Glomerular visceral epithelial cell (primary cell): Measurements from ENCODE around the gene A4GALT.

ENCODE experiments used
- DNase-seq: peaks from one replicate; pipeline ENCODE4 v3.0.0-alpha.2; 2016; ENCODE audit errors: extremely low spot score

The A4GALT gene

DNA sequence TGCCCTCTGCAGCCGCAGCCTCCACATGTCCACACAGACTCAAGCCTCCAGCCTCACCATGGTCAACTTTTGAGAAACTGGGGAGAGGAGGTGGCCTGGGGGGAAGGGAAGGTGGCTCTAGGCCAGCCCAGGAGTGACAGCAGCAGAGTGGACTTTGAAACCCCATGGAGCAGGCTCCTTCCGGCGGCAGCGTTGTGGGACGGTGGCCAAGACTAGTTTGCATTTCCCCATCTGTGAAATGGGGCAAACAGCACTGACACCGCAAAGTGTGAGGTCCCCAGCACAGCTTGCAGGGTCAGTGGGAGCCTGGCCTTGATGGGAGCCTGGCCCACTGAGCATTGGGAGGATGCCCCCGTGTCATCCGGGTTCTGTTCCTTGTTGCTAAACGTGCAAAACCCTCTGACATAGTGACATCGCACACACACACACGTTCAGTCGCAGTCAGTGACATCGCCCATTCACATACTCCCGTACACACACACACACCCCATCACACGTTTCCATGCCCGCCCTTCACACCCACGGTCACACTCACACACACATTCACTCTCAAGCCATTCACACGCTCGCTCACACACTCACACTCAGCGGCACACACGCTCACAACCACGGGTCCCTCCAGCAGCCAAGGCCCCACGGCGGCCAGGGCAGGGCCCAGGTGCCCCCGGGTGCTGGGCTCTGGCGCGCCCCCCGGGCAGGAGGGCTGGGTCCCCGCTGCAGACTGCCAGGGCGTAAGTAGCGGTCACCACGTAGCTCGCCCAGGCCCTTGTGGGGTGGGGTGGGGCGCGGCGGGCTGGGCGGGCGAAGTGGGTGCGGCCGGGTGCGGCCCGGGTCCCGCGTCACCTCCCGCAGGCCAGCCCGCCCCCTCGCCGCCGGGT is 72.1 kb downstream of the A4GALT start:
- peak; percentile 47 for DNase-seq

DNA sequence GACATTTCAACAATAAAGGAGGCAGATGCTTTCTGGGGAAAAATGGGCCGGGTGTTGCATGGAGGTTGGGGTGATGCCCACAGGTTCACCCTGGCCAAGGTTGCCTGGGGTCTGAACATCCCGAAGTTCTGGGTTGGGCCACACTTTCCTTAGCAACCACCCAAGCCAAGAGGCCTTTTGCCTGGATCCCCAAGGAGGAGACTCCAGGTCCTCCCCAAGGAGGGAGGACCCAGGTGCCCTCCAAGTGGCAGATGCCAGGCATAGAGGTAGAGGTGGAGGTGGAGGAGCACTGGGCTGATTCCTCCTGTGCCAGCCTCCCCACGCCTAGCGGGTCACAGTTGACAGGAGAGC is 72.7 kb downstream of the A4GALT start:
- no peak for DNase-seq

DNA sequence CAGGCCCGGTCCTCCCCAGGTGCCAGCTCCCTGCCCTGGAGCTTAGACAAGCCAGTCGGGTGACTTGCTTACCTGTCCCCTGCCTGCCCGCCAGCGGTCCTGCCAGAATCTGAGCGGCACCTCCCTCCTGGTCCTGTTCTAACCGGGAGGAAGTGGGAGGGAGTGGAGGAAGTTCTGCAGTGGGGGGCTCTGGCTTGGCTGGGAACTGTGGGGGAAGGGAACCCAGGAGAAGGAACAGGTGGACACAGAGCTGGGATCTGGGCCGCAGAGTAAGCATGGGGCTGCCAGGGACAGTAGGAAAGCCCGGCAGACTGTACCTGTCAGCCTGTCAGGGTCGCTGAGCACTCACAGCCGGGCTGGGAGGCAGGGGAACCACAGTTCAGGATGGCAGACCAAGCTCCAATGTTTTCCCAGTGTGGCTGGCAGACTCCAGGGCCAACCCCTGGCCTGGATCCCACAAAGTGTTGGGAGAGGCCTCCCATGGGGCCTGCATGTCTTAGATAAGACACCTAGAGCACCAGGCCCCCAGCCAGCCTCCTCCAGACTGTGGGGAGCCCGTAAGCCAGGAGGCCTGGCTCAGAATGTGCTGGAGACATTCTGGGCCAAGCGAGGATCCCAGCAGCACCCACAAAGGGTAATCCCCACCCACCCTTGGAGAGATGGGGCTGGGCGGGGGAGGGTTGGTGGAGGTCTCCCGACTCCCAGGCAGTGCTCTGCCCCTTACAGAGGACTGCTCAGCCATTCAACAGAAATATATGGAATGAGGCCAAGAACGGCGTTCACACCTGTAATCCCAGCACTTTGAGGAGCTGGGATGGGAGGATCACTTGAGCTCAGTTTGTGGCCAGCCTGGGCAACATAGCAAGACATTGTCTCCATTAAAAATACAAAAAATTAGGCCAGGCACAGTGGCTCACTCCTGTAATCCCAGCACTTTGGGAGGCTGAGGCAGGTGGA is 73.8 kb downstream of the A4GALT start:
- peak; percentile 41 for DNase-seq

DNA sequence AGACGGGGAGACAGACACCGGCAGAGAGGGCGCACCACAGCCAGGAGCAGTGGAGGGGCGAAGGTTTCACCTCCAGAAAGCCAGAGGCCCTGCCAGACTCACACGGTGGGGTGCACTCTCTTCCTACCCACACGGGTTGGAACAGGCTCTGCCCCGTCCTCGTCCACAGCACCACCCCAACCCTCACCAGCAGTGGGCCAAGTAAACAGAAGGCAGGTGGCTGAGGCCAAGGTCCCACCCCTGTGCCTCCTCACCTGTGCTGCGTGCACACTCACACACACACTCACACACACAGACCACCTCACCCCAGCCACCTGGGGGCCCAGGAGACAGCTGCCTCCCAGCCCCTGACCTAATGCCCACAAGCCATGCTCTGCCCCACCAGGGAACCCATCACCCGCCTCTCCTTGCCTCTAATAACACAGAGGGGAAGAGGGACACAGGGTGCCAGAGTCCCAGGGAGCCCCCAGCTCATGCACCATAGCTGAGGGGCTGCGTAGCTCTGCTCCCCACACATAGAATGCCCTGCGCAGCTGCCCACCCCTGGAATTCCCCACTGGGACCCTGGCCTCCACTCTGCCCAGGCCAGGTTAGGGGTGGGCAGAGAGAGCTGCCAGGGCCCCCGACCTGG is 74.6 kb downstream of the A4GALT start:
- no peak for DNase-seq

DNA sequence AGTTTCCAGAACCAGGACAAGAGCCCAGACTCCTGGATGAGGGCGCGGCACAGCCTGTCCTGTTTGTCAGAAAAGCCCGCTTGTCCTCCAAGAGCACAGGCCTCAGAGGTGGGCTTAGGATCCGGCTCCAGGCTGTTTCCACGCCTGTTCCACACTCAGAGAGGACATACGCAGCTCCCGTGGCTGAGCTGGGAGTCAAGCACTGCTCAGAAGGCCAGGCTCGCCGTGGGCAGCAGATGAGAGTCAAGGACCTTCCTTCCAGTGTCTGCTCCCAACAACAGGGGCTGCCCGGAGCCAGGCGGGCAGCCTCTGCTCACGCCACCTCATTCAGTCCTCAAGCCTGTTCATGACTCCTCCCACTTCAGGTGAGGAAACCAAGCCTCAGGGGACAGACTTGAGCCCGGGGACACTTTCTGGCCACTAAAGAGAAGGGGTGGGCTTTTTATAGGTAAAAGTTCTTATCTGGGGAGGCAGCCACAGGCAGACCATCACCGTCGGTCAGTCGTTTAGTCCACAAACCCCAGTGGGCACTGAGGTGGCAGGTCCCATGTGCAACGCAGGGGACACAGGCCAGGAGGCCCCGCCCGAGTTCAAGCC is 75.2 kb downstream of the A4GALT start:
- no peak for DNase-seq

DNA sequence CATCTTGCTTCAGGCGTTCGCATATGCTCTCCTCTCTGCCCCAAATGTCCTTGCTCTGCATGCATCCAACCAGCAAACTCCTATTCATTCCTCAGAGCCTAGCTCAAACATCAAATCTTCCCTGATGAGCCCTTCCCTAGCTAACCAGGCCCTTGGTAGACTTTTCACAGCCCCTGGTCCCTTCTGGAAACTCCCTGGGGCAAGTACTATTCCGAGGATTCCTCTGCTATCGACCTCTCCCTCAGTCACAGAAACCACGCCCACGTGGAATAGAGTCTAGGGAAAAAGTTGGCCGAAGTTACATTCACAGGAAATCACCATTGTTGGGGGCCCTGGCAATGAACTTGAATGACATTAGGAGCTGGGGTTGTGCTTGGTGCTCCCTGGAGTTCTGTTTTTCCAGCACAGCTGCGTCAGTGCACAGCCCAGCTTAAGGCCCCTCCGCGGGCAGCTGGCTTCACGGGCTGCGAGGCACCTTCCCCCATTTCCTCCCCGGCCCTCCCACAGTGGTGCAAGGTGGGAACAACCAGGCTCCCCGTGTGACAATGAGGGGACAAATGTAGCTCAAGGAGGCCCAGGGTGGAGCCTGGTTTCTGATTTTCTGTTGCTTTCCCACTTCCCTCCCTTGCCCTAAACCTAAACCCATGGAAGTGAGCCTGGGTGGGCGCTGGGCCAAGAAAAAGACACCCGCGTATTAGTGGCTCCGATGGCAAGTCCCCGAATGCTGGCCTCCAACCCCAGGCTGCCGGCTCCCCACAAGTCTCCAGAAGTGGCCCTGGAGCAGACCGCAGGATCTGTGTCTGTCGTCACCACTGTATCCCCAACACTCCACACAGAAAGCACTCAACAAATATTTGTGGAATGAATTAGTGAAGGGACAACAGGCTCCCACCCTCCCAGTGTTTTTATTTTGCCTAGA is 76.0 kb downstream of the A4GALT start:
- no peak for DNase-seq

DNA sequence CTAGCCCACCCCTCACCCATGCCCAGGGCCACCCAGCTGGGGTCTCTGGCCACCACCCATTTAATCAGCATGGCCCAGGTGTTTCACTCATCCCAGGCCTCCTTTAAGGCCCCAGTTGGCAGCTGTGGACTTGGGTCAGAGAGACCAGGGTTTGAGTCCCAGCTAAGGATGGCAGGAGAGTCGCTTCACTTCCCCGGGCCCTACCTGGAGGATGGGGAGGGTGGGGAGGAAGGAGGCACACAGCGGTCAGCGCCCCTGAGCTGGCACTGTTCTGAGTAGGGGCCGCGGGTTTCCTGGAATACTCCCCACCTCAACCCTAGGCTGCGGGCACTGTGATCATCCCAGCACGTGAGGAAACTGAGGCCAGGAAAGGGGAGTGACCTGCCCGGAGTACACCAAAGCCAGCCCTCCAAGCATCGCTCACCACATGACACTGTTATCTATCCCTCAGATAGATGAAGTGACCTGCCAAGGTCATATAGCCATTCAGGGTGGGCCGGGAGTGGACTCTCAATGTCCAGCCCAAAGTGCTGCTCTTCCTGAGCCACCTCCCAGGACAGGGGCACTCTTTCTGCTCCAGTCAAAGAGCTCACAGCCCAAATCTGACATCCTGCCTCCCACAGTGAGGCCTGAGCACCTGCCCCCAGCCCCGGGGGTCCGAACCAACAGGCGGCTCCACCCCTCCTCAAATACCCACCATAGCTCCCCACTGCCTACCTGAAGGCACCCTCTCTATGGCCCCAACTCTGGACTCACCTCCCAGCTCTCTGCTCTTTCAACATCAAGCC is 76.8 kb downstream of the A4GALT start:
- DNase-seq, result no peak

DNA sequence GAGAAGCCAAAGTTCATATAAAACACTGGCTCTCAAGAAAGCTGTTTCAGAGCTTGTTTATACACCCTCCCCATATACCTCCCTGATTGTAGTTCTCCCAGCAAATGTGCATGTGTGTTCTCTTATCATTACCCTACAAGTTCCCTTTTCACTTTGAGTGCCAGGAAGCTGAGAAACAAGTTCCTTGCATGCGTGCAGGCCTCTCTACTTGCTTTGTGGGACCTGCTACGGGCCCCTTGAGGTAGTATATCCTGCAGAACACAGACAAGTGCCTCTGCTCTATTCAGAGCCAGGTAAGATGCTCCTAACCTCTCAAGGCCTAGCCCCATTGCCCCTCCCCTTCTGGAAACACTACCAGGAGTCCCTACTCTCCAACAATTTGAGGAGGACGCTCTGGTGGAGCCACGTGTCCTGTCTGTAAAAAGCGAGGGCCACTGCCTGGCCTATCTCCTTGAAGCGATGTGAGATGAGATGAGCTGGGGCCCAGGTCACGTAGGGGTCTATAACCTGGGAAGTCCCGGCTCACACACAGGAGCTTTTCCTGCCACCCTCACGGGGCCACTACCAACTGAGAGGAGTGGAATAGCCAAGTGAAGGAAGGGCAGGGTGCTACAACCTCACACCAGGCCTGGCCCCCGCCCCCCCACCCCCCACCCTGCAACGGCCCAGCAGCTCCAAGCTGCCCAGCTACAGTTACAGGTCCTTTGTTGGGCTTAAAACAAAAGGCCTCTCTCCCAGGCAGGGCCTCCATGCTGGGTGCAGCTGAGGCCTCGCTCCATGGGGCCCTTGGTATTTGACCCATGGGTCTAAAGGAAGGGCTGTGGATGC is 77.7 kb downstream of the A4GALT start:
- no peak for DNase-seq
